Measurements from ENCODE around the gene IFITM5. TPM values are rescaled to one million over a fixed set of nuclear protein-coding genes. Genes with fewer than 3 reads are reported as not detected.

The IFITM5 gene
- total RNA-seq, 1 experiment from 2014 or later: not detected

- Histone ChIP-seq H3K79me1 (ENCODE audit: insufficient read depth, low read depth, low read length, poor library complexity, severe bottlenecking) (no peaks in the 10 kb centered on the region), H3K23ac (ENCODE audit: insufficient read length, low read depth, low read length) (no peak overlapping the region), H3K4me2 (ENCODE audit: insufficient read depth, insufficient read length, low read length) (no peak overlapping the region), H3K27me3 (ENCODE audit: insufficient read depth, low read length) (no peaks in the 10 kb centered on the region), H3K27ac (ENCODE audit: insufficient read length, low read depth, low read length) (no peak overlapping the region), H2BK5ac (ENCODE audit: insufficient read length, low read length) (no peak overlapping the region), H3K14ac (ENCODE audit: insufficient read depth, low read length) (no peak overlapping the region), H3K9ac (ENCODE audit: extremely low read depth, insufficient read length, low read length) (no peak overlapping the region), H2AK5ac (ENCODE audit: insufficient read length, low read length) (no peak overlapping the region), H2AFZ (ENCODE audit: low read length) (no peak overlapping the region), H3K4me1 (ENCODE audit: insufficient read depth, low read length) (no peaks in the 10 kb centered on the region), H3K23me2 (ENCODE audit: insufficient read length, low read depth, low read length, poor library complexity, severe bottlenecking) (peaks cover 5% of the 10 kb centered on the region), H2BK120ac (ENCODE audit: low read depth, low read length, poor library complexity, severe bottlenecking) (no peak overlapping the region), H3K4ac (ENCODE audit: low read depth, low read length) (no peak overlapping the region), H3K18ac (ENCODE audit: insufficient read length, low read depth, low read length) (no peak overlapping the region), H4K8ac (replicated peaks; ENCODE audit: insufficient read length, low read depth, low read length) (no peak overlapping the region), H2BK20ac (ENCODE audit: low read depth, low read length, poor library complexity, severe bottlenecking) (no peak overlapping the region), H3K56ac (ENCODE audit: insufficient read length, low read depth, low read length) (no peak overlapping the region), H2BK12ac (ENCODE audit: insufficient read length, low read depth, low read length) (no peak overlapping the region), H4K5ac (ENCODE audit: insufficient read length, low read depth, low read length) (no peak overlapping the region), H3T11ph (ENCODE audit: low read length) (no peak overlapping the region), H4K20me1 (ENCODE audit: control insufficient read depth, insufficient read depth, insufficient read length) (no peaks in the 10 kb centered on the region), H4K91ac (ENCODE audit: insufficient read length, low read depth, low read length) (no peak overlapping the region), H2BK15ac (ENCODE audit: low read depth, low read length) (no peak overlapping the region), H3K9me3 (ENCODE audit: control insufficient read depth, low read depth, low read length) (no peaks in the 10 kb centered on the region), H3K79me2 (ENCODE audit: insufficient read depth, low read length) (no peaks in the 10 kb centered on the region)
- H3K4me3 Mint-ChIP-seq: no peak overlapping the region
- H3K27me3 Mint-ChIP-seq (ENCODE audit: low read depth): peaks cover under 1% of the 10 kb centered on the region; the same call in 1 of the 2 replicates
- no peaks in the 10 kb centered on the region for H3K9me3 Mint-ChIP-seq
- H3K4me1 Mint-ChIP-seq: peaks cover 21 to 27% of the 10 kb centered on the region in 2 experiments
- DNase-seq: no peak
- no peak for TF ChIP-seq CTCF (conservative IDR thresholded peaks at IDR 0.05)
- no CpG with 5 or more reads among the region's 18 CpGs for WGBS (ENCODE audit: extremely low coverage, insufficient read length, low lambda C conversion rate)
- peaks cover 19 to 40% (median 23%) of the 10 kb centered on the region in 3 experiments for H3K36me3 Mint-ChIP-seq (ENCODE audit: insufficient read depth in 1 of 3, low read depth in 3 of 3)
- H3K27ac Mint-ChIP-seq: no peak overlapping the region
Measured at GRCh38 chr11:293271-293851, 6.0 kb downstream of the IFITM5 start.
